Body of pancreas (tissue), 4 donors: Measurements from ENCODE around the gene BASP1.

Experiments
- POLR2A ChIP-seq, 3 donors: fragments of 450-650 bp; IDR thresholded peaks; one replicate each; pipeline ENCODE4 v1.6.1; 2016; ENCODE audit warnings: antibody characterized with exemption in 3 of 3, mild to moderate bottlenecking in 2 of 3
- TF ChIP-seq, protein P1 (sequence below), 7 experiments: fragments of 450-650 bp in 4 of 7; fragments of 200-600 bp in 3 of 7; sonication (generic) in 3 of 7; IDR thresholded peaks; one replicate each; pipeline ENCODE4 v1.5.1; 2016 to 2019; ENCODE audit warnings: antibody characterized with exemption in 7 of 7

DNA sequence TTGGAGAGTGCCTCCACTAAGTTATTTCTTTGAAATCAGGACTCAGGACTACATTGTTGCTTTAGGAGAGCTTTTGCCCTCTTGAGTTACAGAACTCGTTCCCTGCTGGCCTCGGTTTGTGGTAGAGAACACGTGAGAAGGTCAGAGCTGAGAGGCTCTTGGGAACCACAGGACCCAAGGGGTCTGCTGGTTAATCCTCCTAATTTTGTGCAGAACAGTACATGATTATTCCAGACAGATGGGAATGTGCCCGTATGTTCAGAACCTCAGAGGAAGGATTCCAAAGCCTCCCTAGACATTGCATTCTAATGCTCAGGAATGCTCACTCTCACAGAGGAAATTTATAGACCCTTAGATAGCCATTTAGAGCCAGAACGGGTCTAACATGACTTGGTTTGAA, 25.2 kb upstream of the BASP1 start:
- TF ChIP-seq POLR2A (IDR thresholded peaks at IDR 0.05), result no peak
- TF ChIP-seq, protein P1, sequence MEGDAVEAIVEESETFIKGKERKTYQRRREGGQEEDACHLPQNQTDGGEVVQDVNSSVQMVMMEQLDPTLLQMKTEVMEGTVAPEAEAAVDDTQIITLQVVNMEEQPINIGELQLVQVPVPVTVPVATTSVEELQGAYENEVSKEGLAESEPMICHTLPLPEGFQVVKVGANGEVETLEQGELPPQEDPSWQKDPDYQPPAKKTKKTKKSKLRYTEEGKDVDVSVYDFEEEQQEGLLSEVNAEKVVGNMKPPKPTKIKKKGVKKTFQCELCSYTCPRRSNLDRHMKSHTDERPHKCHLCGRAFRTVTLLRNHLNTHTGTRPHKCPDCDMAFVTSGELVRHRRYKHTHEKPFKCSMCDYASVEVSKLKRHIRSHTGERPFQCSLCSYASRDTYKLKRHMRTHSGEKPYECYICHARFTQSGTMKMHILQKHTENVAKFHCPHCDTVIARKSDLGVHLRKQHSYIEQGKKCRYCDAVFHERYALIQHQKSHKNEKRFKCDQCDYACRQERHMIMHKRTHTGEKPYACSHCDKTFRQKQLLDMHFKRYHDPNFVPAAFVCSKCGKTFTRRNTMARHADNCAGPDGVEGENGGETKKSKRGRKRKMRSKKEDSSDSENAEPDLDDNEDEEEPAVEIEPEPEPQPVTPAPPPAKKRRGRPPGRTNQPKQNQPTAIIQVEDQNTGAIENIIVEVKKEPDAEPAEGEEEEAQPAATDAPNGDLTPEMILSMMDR (IDR thresholded peaks at IDR 0.05), result no peak
